MM.1S (cell line): Measurements from ENCODE around the gene GLB1L3.

Source experiments
- DNase-seq: peaks from one replicate; pipeline ENCODE4 v3.0.0-alpha.2; 2015
- H2AFZ ChIP-seq: fragments of 300-600 bp; sonication (generic); 2 replicates; pipeline ENCODE4 v1.6.0; 2016; ENCODE audit warnings: antibody characterized with exemption, low read length
- H3F3A ChIP-seq: fragments of 300-600 bp; sonication (generic); 2 replicates; pipeline ENCODE4 v1.6.1; 2016; ENCODE audit warnings: mild to moderate bottlenecking, antibody characterized with exemption, low read length, moderate library complexity, mixed read lengths; ENCODE audit not compliant: insufficient read depth
- H3K27ac ChIP-seq: fragments of 300-600 bp; sonication (generic); 2 replicates; pipeline ENCODE4 v1.5.1; 2016; ENCODE audit warnings: mild to moderate bottlenecking, low read length
- H3K27me3 ChIP-seq: fragments of 300-600 bp; sonication (generic); replicated peaks from 2 replicates; pipeline ENCODE4 v1.6.0; 2016; ENCODE audit warnings: low read length; ENCODE audit not compliant: insufficient read depth
- H3K36me3 ChIP-seq: fragments of 300-600 bp; sonication (generic); replicated peaks from 2 replicates; pipeline ENCODE4 v1.6.1; 2016; ENCODE audit warnings: mild to moderate bottlenecking, low read length, mixed read lengths; ENCODE audit not compliant: insufficient read depth
- H3K4me1 ChIP-seq: fragments of 300-600 bp; sonication (generic); 2 replicates; pipeline ENCODE4 v1.6.1; 2016; ENCODE audit warnings: low read length, mixed read lengths
- H3K4me2 ChIP-seq: fragments of 300-600 bp; sonication (generic); 2 replicates; pipeline ENCODE4 v1.6.0; 2016; ENCODE audit warnings: low read depth, low read length
- H3K4me3 ChIP-seq: fragments of 300-600 bp; sonication (generic); 2 replicates; pipeline ENCODE4 v1.5.1; 2016; ENCODE audit warnings: low read length, mixed read lengths
- H3K79me2 ChIP-seq: fragments of 300-600 bp; sonication (generic); 2 replicates; pipeline ENCODE4 v1.6.1; 2016; ENCODE audit warnings: mixed run types, low read length, mixed read lengths
- H3K9ac ChIP-seq: fragments of 300-600 bp; sonication (generic); 2 replicates; pipeline ENCODE4 v1.6.1; 2016; ENCODE audit warnings: low read length, mixed read lengths
- H3K9me2 ChIP-seq: fragments of 300-600 bp; sonication (generic); replicated peaks from 2 replicates; pipeline ENCODE4 v1.6.1; 2016; ENCODE audit warnings: mild to moderate bottlenecking, low read length, mixed read lengths; ENCODE audit not compliant: insufficient read depth
- H3K9me3 ChIP-seq: fragments of 300-600 bp; sonication (generic); replicated peaks from 2 replicates; pipeline ENCODE4 v1.6.1; 2016; ENCODE audit warnings: mild to moderate bottlenecking, low read length, mixed read lengths; ENCODE audit not compliant: insufficient read depth
- H4K20me1 ChIP-seq: fragments of 300-600 bp; sonication (generic); 2 replicates; pipeline ENCODE4 v1.6.1; 2016; ENCODE audit warnings: mild to moderate bottlenecking, low read length, moderate library complexity, mixed read lengths; ENCODE audit not compliant: insufficient read depth
- EZH2 ChIP-seq: fragments of 300-600 bp; sonication (generic); optimal IDR thresholded peaks from 2 replicates; pipeline ENCODE3; 2017; ENCODE audit warnings: low read depth, mild to moderate bottlenecking, antibody characterized with exemption, low read length, mixed read lengths
- EZH2phosphoT487 ChIP-seq: fragments of 300-600 bp; sonication (generic); IDR thresholded peaks from 2 replicates; pipeline ENCODE4 v1.6.1; 2018; ENCODE audit warnings: antibody characterized with exemption, low read length
- TF ChIP-seq, protein P1 (sequence below): fragments of 300-600 bp; sonication (generic); IDR thresholded peaks from 2 replicates; pipeline ENCODE4 v1.5.1; 2016; ENCODE audit warnings: antibody characterized with exemption, low read length, mixed read lengths

GLB1L3 gene

DNA sequence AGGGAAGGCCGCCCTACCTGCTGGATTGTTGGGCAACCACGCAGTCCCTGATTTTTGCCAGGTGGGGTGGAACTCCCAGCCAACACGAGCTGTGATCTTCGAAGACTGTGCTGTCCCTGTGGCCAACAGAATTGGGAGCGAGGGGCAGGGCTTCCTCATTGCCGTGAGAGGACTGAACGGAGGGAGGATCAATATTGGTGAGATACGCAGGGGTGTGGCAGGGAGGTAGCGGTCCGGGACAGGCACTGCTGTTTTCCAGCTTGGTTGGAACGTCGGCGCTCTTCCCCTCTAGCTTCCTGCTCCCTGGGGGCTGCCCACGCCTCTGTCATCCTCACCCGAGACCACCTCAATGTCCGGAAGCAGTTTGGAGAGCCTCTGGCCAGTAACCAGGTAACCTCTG is 15.2 kb upstream of the GLB1L3 start:
- Histone ChIP-seq H3K4me1 (peaks cover 22% of the 10 kb centered on the region), H3F3A (no peaks in the 10 kb centered on the region), H3K79me2 (0 out of 2 replicates have a peak, but pooled peaks cover 8% of the 10 kb centered on the region), H3K4me2 (peak overlapping the region; percentile 38; the same call in 1 of the 2 replicates), H3K9me2 (no peaks in the 10 kb centered on the region), H3K9me3 (no peaks in the 10 kb centered on the region), H3K27ac (peak overlapping the region; percentile 49; the same call in 1 of the 2 replicates), H2AFZ (no peak overlapping the region), H3K4me3 (no peak overlapping the region), H3K27me3 (no peaks in the 10 kb centered on the region), H3K9ac (no peak overlapping the region), H4K20me1 (no peaks in the 10 kb centered on the region), H3K36me3 (no peaks in the 10 kb centered on the region)
- TF ChIP-seq, protein P1, sequence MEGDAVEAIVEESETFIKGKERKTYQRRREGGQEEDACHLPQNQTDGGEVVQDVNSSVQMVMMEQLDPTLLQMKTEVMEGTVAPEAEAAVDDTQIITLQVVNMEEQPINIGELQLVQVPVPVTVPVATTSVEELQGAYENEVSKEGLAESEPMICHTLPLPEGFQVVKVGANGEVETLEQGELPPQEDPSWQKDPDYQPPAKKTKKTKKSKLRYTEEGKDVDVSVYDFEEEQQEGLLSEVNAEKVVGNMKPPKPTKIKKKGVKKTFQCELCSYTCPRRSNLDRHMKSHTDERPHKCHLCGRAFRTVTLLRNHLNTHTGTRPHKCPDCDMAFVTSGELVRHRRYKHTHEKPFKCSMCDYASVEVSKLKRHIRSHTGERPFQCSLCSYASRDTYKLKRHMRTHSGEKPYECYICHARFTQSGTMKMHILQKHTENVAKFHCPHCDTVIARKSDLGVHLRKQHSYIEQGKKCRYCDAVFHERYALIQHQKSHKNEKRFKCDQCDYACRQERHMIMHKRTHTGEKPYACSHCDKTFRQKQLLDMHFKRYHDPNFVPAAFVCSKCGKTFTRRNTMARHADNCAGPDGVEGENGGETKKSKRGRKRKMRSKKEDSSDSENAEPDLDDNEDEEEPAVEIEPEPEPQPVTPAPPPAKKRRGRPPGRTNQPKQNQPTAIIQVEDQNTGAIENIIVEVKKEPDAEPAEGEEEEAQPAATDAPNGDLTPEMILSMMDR, result no peak
- no peak for TF ChIP-seq EZH2phosphoT487
- no peak for TF ChIP-seq EZH2
- no peak for DNase-seq

DNA sequence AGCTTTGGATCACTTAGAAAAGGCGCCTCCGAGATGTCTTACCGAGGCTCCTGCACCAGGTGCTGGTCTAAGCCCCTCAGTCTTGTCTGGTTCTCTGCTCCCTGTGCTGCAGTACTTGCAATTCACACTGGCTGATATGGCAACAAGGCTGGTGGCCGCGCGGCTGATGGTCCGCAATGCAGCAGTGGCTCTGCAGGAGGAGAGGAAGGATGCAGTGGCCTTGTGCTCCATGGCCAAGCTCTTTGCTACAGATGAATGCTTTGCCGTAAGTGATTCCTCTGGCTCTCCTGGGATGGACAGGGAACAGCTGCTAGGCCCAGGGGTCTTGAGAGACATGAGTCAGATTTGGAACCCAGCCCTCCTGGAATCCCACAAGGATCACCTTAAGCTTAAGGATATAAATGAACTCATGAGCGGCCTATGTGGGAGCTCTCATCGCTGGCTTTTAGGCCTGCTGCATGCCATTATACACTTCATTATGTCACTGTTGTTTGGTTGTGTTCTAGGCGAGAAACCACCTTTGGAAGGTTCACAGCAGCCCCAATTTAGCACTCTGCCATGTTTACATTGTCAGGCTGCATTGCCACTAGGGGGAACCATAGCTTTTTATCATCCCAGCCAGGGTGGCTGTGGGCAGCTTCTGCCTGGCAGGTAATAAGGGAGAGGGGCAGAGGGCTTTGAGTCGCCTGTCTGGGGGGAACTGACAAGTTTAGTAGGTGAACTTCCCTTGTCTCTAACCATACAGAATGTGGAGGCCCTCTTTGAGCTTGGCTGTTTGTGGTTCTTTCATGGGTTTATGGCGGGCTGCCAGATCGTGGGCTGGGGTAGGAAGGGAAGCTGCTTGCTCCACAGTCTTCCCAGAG is 14.3 kb upstream of the GLB1L3 start:
- Histone ChIP-seq H3K9ac (no peak overlapping the region), H3K79me2 (0 out of 2 replicates have a peak, but pooled peaks cover 3% of the 10 kb centered on the region), H3K4me1 (peaks cover 22% of the 10 kb centered on the region), H3K27me3 (no peaks in the 10 kb centered on the region), H3F3A (no peaks in the 10 kb centered on the region), H3K4me3 (no peak overlapping the region), H2AFZ (no peak overlapping the region), H3K36me3 (no peaks in the 10 kb centered on the region), H3K9me2 (no peaks in the 10 kb centered on the region), H3K9me3 (no peaks in the 10 kb centered on the region), H3K27ac (no peak overlapping the region), H4K20me1 (no peaks in the 10 kb centered on the region), H3K4me2 (no peak overlapping the region)
- peak; percentile 26 for DNase-seq
- no peak for TF ChIP-seq EZH2phosphoT487
- TF ChIP-seq, protein P1, result peak; percentile 72
- no peak for TF ChIP-seq EZH2

DNA sequence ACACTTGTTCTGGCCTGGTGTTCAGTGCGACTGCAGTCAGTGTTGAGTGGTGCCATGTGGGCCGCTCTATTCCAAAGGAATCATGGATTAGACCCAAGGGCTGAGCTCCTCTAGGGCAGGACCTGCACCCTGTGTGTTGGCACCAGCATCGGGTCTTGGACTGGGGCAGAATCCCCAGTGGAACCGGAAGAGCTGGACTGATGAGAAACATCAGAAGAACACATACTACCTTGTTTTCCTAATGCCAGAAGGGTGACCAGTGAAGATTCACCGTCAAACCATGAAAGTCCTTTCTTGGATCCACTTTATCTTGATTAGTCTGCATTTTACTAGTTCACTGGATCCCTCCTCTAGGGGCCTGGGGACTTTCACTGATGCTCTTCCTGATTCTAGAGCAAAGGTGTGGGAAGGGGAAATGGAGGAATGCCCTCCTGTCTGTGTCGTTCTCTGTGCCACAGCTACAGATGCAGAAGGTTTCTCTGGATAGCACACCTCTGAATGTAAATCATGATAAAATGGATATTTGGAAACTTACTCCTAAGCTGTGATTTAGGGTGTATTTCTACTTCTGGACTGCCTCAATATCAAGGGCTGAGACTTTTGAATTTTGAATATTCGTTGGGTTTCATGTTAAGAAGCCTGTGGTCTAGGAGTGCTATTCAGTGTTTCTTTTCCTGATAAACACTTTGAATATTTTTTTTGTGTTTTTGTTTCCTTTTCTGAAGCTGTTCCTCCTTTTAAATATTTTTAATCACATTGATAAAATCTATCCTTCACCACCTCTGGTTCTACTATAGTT is 11.0 kb upstream of the GLB1L3 start:
- no peaks in the 10 kb centered on the region for H3K9me2 ChIP-seq
- no peak for DNase-seq
- H3K27me3 ChIP-seq, result no peaks in the 10 kb centered on the region
- no peak overlapping the region for H3K4me2 ChIP-seq
- H3K79me2 ChIP-seq, result no peaks in the 10 kb centered on the region
- no peak for TF ChIP-seq EZH2
- TF ChIP-seq EZH2phosphoT487, result no peak
- TF ChIP-seq, protein P1, result no peak
- no peak overlapping the region for H3K4me3 ChIP-seq
- H4K20me1 ChIP-seq, result no peaks in the 10 kb centered on the region
- no peaks in the 10 kb centered on the region for H3K9me3 ChIP-seq
- no peak overlapping the region for H3K27ac ChIP-seq
- no peaks in the 10 kb centered on the region for H3F3A ChIP-seq
- H3K9ac ChIP-seq, result no peak overlapping the region
- H2AFZ ChIP-seq, result no peak overlapping the region
- H3K36me3 ChIP-seq, result no peaks in the 10 kb centered on the region
- H3K4me1 ChIP-seq, result peaks cover 16% of the 10 kb centered on the region
